Measurements from ENCODE around the gene LAPTM5.

LAPTM5 gene

GRCh38 chr1:30728832-30729638 lies 28.5 kb downstream of the LAPTM5 start:
- no peak for DNase-seq (ENCODE audit: low read depth)

GRCh38 chr1:30728340-30728739 lies 29.2 kb downstream of the LAPTM5 start:
- no peak for DNase-seq (ENCODE audit: low read depth)

GRCh38 chr1:30727824-30728223 lies 29.8 kb downstream of the LAPTM5 start:
- peak; percentile 75 for DNase-seq (ENCODE audit: low read depth)

GRCh38 chr1:30726773-30727684 lies 30.5 kb downstream of the LAPTM5 start:
- no peak for DNase-seq (ENCODE audit: low read depth)

GRCh38 chr1:30726236-30726635 lies 31.3 kb downstream of the LAPTM5 start:
- no peak for DNase-seq (ENCODE audit: low read depth)

- DNase-seq (ENCODE audit: low read depth) = no peak
These were observed 32.0 kb downstream of the LAPTM5 start for GRCh38 chr1:30725450-30726095.

- DNase-seq (ENCODE audit: low read depth) = no peak
These were observed 32.7 kb downstream of the LAPTM5 start for GRCh38 chr1:30724655-30725421.

- no peak for DNase-seq (ENCODE audit: low read depth)
These were observed 33.4 kb downstream of the LAPTM5 start for GRCh38 chr1:30724175-30724574.

- no peak for DNase-seq (ENCODE audit: low read depth)
These were observed 34.2 kb downstream of the LAPTM5 start, which contains the start of gene MATN1 for GRCh38 chr1:30723331-30723755. TSS of gene MATN1 (minus strand) at chr1:30723585. CDS start at chr1:30723551, 34 bp downstream.

GRCh38 chr1:30721812-30722537 lies 35.6 kb downstream of the LAPTM5 start:
- DNase-seq (ENCODE audit: low read depth) = no peak

GRCh38 chr1:30721341-30721793 lies 36.2 kb downstream of the LAPTM5 start:
- no peak for DNase-seq (ENCODE audit: low read depth)

GRCh38 chr1:30720271-30721223 lies 37.0 kb downstream of the LAPTM5 start:
- no peak for DNase-seq (ENCODE audit: low read depth)

GRCh38 chr1:30719406-30720270 lies 37.9 kb downstream of the LAPTM5 start:
- no peak for DNase-seq (ENCODE audit: low read depth)

GRCh38 chr1:30718636-30719405 lies 38.8 kb downstream of the LAPTM5 start:
- DNase-seq (ENCODE audit: low read depth) = peak; percentile 97

GRCh38 chr1:30718091-30718635 lies 39.4 kb downstream of the LAPTM5 start:
- peak; percentile 94 for DNase-seq (ENCODE audit: low read depth)

GRCh38 chr1:30716646-30717045 lies 40.9 kb downstream of the LAPTM5 start:
- no peak for DNase-seq (ENCODE audit: low read depth)

GRCh38 chr1:30715886-30716285 lies 41.7 kb downstream of the LAPTM5 start:
- DNase-seq (ENCODE audit: low read depth) = no peak

GRCh38 chr1:30715216-30715615 lies 42.4 kb downstream of the LAPTM5 start:
- DNase-seq (ENCODE audit: low read depth) = no peak
